Activated naive CD4-positive, alpha-beta T cell treated with anti-CD3 and anti-CD28 coated beads, Interleukin-2, amount 50 U/mL, for 16 hours (primary cell): ENCODE results near the gene MLLT6.
"Not testable (repeated sequence)": the region's sequence is repeated elsewhere in the genome, so short reads cannot be mapped to it uniquely, and the experiment has no call there.

Experiments
- DNase-seq: peaks from one replicate; pipeline ENCODE4 v3.0.0-alpha.2; 2020

Gene MLLT6

GRCh38 chr17:38709104-38709820 is 4.2 kb downstream of the MLLT6 start:
- DNase-seq: no peak

- DNase-seq: no peak
Observed at GRCh38 chr17:38709864-38710603, 5.0 kb downstream of the MLLT6 start.

- no peak for DNase-seq
Observed at GRCh38 chr17:38710604-38710962, 5.5 kb downstream of the MLLT6 start.

- DNase-seq: no peak
Observed at GRCh38 chr17:38710985-38711384, 5.9 kb downstream of the MLLT6 start.

- no peak for DNase-seq
Observed at GRCh38 chr17:38711792-38712571, 6.9 kb downstream of the MLLT6 start.

GRCh38 chr17:38712593-38712992 is 7.5 kb downstream of the MLLT6 start:
- DNase-seq: no peak

- no peak for DNase-seq
Observed at GRCh38 chr17:38713456-38714075, 8.5 kb downstream of the MLLT6 start.

DNA sequence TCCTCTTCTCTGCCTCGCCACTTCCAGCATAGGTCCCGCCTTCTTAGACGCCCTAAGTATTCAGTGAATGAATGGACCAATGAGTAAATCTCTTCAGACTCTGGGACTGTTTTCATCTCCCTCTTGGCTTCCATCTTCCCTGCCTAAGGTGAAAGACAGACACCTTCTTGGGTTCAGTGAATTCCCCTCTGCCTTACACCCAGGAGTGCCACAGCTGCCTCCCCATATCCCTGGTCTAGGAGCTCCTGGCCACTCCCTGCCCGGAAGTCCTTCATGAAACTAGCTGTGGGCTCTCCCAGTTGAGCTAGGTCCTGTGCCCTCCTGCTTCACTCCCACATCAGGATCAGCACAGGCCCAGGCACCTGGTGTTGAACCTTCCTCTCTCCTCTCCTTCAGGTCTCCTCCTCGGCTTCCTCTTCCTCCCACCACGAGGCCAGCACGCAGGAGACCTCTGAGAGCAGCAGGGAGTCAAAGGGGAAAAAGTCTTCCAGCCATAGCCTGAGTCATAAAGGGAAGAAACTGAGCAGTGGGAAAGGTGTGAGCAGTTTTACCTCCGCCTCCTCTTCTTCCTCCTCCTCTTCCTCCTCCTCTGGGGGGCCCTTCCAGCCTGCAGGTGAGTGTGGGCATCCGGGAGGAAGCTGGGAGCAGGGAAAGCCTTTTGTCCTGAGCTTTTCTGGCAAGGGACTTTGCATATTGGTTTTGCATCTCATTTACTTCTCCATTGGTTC is 10.3 kb downstream of the MLLT6 start:
- DNase-seq: no peak

- no peak for DNase-seq
Observed at GRCh38 chr17:38716368-38717005, 11.4 kb downstream of the MLLT6 start.

DNA sequence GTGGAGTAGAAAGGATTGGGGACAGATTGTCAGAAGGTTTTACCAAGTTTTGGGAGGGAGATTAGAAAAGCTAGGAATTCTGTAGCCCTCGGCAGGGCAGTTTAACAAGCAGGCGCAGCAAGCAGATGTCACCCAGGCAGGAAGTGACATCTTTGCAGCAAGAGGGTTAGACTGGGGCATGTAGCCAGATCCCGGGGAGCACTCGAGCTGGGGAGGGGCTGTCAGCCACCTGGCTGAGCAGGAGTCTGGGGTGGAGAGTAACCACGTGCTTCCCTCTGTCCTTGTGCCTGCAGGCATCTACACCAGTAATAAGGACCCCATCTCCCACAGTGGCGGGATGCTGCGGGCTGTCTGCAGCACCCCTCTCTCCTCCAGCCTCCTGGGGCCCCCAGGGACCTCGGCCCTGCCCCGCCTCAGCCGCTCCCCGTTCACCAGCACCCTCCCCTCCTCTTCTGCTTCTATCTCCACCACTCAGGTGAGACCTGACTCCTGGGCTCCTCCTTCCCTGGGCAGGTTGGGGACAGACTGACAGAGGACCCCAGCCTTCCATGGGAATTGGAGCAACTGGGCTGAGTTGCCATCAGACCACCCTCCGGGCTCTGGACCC is 12.2 kb downstream of the MLLT6 start:
- DNase-seq: no peak

GRCh38 chr17:38719289-38719942 is 14.3 kb downstream of the MLLT6 start:
- DNase-seq: no peak

- DNase-seq: no peak
Observed at GRCh38 chr17:38719943-38720641, 15.0 kb downstream of the MLLT6 start.

- DNase-seq: no peak
Observed at GRCh38 chr17:38720941-38721340, 15.9 kb downstream of the MLLT6 start.

- no peak for DNase-seq
Observed at GRCh38 chr17:38721802-38722201, 16.7 kb downstream of the MLLT6 start.

DNA sequence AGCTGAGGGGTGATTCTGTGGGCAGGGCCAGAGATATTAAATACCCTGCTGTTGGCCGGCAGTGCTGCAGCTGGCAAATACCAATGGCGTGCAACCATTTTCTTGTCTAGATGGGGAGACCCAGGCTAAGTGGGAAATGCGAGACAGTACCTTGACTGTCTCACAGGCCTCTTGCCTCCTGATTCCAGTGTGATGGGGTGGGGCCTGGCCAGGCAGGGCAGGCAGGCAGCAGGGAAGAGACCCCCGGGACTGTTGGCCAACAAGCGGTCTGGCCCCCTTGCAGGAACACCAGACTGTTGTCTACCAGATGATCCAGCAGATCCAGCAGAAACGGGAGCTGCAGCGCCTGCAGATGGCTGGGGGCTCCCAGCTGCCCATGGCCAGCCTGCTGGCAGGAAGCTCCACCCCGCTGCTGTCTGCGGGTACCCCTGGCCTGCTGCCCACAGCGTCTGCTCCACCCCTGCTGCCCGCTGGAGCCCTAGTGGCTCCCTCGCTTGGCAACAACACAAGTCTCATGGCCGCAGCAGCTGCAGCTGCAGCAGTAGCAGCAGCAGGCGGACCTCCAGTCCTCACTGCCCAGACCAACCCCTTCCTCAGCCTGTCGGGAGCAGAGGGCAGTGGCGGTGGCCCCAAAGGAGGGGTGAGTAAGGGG is 19.4 kb downstream of the MLLT6 start:
- no peak for DNase-seq

- no peak for DNase-seq
Observed at GRCh38 chr17:38725066-38725465, 20.0 kb downstream of the MLLT6 start.

- not testable (repeated sequence) for DNase-seq
Observed at GRCh38 chr17:38726145-38726544, 21.1 kb downstream of the MLLT6 start.

DNA sequence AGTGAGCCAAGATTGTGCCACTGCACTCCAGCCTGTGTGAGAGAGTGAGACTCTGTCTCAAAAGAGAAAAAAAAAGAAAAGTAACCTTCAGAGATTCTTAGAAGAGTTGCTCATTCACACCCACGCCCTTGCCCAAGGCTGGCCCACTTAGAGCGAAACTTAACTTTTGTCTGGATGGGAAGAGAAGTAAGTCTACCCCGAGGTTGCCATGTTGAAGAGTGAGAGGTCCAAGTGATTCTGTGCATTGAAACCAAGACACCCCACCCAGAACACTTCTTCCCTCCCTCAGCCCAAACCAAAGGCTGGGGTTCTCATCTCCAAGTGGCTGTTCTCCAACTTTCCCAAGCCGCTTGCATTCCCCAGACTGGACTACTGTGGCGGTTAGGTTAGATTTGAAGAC is 22.7 kb downstream of the MLLT6 start:
- peak; percentile 78 for DNase-seq

DNA sequence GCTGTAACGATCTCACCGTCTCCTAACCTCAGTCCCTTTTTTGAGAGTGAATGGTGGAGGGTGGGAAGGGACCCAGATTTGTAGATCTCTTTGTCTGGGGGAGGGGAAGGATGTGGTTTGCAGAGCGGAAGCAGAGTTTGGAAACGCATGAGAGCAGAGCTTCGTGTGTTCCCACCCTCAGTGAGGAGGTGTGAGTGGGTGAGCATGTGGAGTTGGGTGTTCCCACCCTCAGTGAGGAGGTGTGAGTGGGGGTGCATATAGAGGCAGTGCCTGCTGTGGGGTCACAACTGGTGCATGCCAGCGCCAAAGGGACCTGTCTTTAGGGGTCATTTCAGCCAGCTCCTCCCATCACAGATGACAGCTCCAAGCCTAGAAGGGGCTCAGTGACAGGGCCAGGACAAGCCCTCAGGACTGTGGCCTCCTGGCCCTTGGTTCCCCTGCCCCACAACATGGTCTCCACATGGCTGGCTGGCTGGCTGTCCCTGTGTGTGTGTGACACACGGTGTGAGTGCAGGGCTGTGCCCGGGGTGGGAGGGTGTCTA is 23.3 kb downstream of the MLLT6 start:
- peak; percentile 39 for DNase-seq
